22Rv1 (cell line): ENCODE results near the gene EMP2.

Experiments used
- H3K27ac ChIP-seq: fragments of 450-650 bp; 2 replicates; pipeline ENCODE4 v1.5.1; 2017
- ZFX ChIP-seq: fragments of 450-650 bp; IDR thresholded peaks from 2 replicates; pipeline ENCODE4 v1.6.1; 2017; ENCODE audit warnings: antibody characterized with exemption, borderline replicate concordance
- TF ChIP-seq, protein P1 (sequence below): fragments of 450-650 bp; IDR thresholded peaks from 2 replicates; pipeline ENCODE4 v1.5.1; 2017; ENCODE audit warnings: mild to moderate bottlenecking

EMP2 gene

DNA sequence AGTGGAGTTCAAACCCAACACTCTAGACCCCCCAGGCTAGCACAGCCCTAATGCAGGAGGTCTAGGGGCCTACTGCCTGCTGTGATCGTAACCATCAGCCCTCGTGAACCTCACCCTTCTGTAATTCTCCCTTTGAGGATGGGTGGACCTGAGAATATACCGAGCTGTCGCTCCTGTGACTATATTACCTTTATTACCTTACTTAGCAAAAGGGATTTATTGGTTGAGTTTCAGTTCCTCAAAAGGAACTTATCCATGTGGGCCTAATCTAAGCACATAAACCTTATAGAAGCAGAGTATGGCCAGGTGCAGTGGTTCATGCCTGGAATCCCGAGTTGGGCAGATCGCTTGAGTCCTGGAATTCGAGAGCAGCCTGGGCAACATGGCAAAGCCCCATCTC is 19.2 kb upstream of the EMP2 start:
- TF ChIP-seq, protein P1, sequence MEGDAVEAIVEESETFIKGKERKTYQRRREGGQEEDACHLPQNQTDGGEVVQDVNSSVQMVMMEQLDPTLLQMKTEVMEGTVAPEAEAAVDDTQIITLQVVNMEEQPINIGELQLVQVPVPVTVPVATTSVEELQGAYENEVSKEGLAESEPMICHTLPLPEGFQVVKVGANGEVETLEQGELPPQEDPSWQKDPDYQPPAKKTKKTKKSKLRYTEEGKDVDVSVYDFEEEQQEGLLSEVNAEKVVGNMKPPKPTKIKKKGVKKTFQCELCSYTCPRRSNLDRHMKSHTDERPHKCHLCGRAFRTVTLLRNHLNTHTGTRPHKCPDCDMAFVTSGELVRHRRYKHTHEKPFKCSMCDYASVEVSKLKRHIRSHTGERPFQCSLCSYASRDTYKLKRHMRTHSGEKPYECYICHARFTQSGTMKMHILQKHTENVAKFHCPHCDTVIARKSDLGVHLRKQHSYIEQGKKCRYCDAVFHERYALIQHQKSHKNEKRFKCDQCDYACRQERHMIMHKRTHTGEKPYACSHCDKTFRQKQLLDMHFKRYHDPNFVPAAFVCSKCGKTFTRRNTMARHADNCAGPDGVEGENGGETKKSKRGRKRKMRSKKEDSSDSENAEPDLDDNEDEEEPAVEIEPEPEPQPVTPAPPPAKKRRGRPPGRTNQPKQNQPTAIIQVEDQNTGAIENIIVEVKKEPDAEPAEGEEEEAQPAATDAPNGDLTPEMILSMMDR = no peak
- no peak for TF ChIP-seq ZFX
- no peak overlapping the region for H3K27ac ChIP-seq

DNA sequence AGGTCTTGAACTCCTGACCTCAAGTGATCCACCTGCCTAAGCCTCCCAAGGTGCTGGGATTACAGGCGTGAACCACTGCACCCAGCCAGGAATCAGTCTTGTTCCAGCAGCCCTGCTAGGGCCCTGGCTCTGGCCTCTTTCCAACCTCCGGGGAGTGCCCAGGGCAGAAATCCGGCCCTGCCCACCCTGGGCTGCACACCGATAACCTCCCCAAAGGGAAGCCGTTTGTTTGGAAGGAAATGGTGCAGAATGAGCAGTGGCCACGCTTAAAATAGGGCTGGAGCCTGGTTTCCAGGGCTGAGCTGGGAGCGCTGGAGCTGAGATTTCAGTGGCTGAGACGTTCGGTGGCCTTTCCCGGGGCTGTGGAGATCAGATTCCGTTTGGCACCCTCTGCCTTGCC is 17.8 kb upstream of the EMP2 start:
- no peak overlapping the region for H3K27ac ChIP-seq

DNA sequence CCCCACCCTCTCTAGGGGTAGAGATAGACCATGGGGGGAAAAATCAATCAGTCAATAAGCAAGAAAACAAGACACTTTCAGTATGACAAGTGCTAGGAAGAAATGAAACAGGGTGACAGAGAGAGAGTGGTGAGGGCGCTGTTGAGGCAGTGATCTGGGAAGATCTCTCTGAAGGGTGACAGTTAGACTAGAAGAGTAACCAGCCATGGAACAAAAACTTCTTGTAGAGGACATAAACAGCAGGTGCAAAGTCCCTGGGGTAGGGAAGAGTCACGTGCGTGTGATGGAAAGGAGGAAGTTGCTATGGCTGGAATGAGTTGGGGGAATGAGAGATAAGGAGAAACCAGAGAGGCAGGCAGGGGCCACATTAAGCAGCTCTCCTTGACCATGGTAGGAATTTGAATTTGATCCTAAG is 16.8 kb upstream of the EMP2 start:
- TF ChIP-seq, protein P1 = no peak
- TF ChIP-seq ZFX = no peak
- no peak overlapping the region for H3K27ac ChIP-seq

More for the DNA sequence above, 17.8 kb upstream of the EMP2 start:
- TF ChIP-seq, protein P1 = no peak
- TF ChIP-seq ZFX = no peak

DNA sequence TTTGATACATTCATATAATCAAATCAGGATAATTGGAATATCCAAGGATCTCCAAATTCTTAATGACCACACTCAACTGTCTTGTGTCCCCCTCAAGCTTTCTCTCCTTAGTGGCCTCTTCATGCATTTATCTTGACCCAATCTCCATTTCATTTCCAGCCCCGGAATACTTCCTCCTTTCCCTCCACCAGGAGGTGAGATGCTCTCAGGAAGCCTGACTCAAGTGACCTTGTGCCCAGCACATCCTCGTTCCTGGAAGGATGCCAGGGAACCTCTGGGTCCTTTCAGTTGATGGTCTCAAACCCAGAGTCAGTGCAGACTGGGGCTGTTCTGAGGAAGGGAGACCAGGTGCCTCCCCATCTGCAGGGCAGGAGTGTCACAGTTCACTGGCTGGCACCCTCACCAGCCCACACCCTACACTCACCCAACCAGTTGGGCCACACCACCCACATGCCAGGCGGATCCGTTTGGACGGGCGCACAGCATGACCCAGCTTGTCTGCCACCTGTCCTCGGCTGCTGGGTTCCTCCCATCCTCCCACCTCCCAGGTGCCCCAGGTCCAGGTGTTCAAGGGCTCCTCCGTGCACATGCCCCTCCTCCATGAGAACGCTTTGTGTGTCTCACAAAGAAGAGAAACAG is 14.0 kb upstream of the EMP2 start:
- H3K27ac ChIP-seq = no peak overlapping the region
- TF ChIP-seq, protein P1 = no peak
- no peak for TF ChIP-seq ZFX

DNA sequence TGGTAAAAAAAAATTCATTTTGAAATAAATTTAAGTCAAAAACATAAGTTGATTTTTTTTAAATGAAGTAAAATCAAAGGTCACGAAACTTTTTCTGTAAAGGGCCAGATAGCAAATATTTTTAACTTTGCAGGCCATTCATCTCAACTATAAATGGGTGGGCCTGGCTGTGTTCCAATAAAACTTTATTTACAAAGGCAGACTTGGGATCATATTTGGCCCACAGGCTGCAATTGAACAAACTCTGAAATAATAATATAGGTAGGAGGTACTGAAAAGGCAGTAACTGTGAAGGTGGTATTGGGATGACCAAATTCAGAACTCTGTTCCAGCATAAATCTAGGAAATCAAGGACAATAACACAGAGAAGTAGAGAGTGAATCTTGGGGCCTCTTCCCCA is 12.2 kb upstream of the EMP2 start:
- TF ChIP-seq, protein P1 = no peak
- H3K27ac ChIP-seq = no peak overlapping the region

DNA sequence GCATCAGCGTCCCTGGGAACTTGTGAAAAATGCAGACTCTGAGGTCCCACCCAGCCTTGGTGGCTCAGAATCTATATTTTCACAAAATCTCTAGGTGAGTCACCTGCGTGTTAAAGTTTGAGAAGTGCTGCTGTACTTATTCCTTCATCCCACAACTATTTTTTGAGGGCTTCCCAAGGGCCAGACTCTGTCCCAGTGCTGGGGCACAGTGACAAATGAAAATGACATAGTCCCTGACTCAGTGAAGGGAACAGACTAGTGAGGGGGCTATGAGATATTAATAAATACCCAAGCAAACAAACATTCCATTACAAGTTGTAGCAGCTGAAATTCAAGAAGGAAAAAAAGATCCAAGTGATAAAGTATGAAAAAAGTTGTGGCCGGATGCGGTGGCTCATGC is 9.9 kb upstream of the EMP2 start:
- no peak for TF ChIP-seq ZFX
- TF ChIP-seq, protein P1 = no peak
- no peak overlapping the region for H3K27ac ChIP-seq

DNA sequence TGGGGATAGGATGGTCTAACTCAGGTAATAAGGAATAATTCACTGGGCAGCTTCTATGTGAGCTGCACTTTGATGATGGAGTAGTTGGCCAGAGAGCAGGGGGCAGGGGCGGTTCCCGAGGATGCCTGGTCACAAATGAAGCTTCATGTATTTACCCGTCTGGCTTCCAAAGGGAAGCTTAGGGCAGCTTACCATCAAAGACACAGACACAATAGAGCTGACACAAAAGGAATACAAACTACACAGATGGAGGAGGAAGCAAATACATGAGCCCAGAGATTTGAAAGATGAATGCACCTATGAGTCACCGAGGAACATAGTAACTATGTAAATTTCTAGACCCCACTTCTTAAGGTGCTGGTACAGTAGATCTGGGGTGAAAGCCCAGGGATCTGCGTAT is 8.7 kb upstream of the EMP2 start:
- no peak overlapping the region for H3K27ac ChIP-seq
- TF ChIP-seq, protein P1 = no peak
- no peak for TF ChIP-seq ZFX
